ENCODE data around the gene BNIP3.

DNA sequence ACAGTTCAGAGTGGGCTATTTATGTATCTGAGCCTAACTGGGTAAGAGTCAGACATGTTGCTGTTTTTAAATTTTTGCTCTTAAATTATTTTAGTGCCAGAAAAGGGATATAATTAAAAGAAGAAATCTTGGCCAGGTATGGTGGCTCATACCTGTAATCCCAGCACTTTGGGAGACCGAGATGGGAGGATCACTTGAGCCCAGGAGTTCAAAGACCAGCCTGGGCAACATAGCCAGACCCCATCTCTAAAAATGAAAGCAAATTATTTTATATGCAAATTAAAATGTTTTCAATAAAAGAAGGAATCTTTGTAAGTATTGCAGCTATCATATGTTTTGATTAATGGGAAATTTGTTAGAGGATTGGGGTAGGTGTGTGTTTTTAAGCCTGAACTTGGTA is 39.3 kb downstream of the BNIP3 start:
- TF ChIP-seq POLR2AphosphoS5 (IDR thresholded peaks at IDR 0.05; ENCODE audit: low read depth, low read length), result no peak
- TF ChIP-seq, protein P1, sequence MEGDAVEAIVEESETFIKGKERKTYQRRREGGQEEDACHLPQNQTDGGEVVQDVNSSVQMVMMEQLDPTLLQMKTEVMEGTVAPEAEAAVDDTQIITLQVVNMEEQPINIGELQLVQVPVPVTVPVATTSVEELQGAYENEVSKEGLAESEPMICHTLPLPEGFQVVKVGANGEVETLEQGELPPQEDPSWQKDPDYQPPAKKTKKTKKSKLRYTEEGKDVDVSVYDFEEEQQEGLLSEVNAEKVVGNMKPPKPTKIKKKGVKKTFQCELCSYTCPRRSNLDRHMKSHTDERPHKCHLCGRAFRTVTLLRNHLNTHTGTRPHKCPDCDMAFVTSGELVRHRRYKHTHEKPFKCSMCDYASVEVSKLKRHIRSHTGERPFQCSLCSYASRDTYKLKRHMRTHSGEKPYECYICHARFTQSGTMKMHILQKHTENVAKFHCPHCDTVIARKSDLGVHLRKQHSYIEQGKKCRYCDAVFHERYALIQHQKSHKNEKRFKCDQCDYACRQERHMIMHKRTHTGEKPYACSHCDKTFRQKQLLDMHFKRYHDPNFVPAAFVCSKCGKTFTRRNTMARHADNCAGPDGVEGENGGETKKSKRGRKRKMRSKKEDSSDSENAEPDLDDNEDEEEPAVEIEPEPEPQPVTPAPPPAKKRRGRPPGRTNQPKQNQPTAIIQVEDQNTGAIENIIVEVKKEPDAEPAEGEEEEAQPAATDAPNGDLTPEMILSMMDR (IDR thresholded peaks at IDR 0.05 in 2 of 3, conservative IDR thresholded peaks at IDR 0.05 in 1 of 3; ENCODE audit: borderline replicate concordance in 1 of 3, insufficient read depth in 1 of 3, low read depth in 2 of 3, low read length in 2 of 3), result no peak
- no peak for TF ChIP-seq YY1 (IDR thresholded peaks at IDR 0.05; ENCODE audit: extremely low read depth, insufficient replicate concordance, low read depth, low read length)
- TF ChIP-seq EZH2 (IDR thresholded peaks at IDR 0.05), result no peak
- no peak for TF ChIP-seq FOSL1 (IDR thresholded peaks at IDR 0.05; ENCODE audit: low read depth)
- no peak for TF ChIP-seq EZH2phosphoT487 (IDR thresholded peaks at IDR 0.05; ENCODE audit: borderline replicate concordance)
- TF ChIP-seq, protein P2, sequence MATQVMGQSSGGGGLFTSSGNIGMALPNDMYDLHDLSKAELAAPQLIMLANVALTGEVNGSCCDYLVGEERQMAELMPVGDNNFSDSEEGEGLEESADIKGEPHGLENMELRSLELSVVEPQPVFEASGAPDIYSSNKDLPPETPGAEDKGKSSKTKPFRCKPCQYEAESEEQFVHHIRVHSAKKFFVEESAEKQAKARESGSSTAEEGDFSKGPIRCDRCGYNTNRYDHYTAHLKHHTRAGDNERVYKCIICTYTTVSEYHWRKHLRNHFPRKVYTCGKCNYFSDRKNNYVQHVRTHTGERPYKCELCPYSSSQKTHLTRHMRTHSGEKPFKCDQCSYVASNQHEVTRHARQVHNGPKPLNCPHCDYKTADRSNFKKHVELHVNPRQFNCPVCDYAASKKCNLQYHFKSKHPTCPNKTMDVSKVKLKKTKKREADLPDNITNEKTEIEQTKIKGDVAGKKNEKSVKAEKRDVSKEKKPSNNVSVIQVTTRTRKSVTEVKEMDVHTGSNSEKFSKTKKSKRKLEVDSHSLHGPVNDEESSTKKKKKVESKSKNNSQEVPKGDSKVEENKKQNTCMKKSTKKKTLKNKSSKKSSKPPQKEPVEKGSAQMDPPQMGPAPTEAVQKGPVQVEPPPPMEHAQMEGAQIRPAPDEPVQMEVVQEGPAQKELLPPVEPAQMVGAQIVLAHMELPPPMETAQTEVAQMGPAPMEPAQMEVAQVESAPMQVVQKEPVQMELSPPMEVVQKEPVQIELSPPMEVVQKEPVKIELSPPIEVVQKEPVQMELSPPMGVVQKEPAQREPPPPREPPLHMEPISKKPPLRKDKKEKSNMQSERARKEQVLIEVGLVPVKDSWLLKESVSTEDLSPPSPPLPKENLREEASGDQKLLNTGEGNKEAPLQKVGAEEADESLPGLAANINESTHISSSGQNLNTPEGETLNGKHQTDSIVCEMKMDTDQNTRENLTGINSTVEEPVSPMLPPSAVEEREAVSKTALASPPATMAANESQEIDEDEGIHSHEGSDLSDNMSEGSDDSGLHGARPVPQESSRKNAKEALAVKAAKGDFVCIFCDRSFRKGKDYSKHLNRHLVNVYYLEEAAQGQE (IDR thresholded peaks at IDR 0.05; ENCODE audit: low read depth), result no peak
- TF ChIP-seq CBX3 (IDR thresholded peaks at IDR 0.05; ENCODE audit: low read depth), result no peak
- no peak for TF ChIP-seq ZFX (IDR thresholded peaks at IDR 0.05)
- no peak for TF ChIP-seq SP1 (IDR thresholded peaks at IDR 0.05; ENCODE audit: low read depth)
- TF ChIP-seq RAD21 (IDR thresholded peaks at IDR 0.05; ENCODE audit: low read depth), result no peak
- TF ChIP-seq POLR2A (IDR thresholded peaks at IDR 0.05; ENCODE audit: borderline replicate concordance, extremely low read depth, insufficient read depth, insufficient read length), result no peak
- TF ChIP-seq ELF1 (IDR thresholded peaks at IDR 0.05; ENCODE audit: borderline replicate concordance, low read depth), result no peak
- TF ChIP-seq, protein P3, sequence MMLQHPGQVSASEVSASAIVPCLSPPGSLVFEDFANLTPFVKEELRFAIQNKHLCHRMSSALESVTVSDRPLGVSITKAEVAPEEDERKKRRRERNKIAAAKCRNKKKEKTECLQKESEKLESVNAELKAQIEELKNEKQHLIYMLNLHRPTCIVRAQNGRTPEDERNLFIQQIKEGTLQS (IDR thresholded peaks at IDR 0.05), result no peak

Data from HCT116 (cell line).